Glomerular visceral epithelial cell (primary cell): ENCODE measurements around the gene CCT3.
"Not testable (repeated sequence)": the region's sequence is repeated elsewhere in the genome, so short reads cannot be mapped to it uniquely, and the experiment has no call there.

Source experiments
- DNase-seq: peaks from one replicate; pipeline ENCODE4 v3.0.0-alpha.2; 2016; ENCODE audit errors: extremely low spot score

Gene CCT3

DNA sequence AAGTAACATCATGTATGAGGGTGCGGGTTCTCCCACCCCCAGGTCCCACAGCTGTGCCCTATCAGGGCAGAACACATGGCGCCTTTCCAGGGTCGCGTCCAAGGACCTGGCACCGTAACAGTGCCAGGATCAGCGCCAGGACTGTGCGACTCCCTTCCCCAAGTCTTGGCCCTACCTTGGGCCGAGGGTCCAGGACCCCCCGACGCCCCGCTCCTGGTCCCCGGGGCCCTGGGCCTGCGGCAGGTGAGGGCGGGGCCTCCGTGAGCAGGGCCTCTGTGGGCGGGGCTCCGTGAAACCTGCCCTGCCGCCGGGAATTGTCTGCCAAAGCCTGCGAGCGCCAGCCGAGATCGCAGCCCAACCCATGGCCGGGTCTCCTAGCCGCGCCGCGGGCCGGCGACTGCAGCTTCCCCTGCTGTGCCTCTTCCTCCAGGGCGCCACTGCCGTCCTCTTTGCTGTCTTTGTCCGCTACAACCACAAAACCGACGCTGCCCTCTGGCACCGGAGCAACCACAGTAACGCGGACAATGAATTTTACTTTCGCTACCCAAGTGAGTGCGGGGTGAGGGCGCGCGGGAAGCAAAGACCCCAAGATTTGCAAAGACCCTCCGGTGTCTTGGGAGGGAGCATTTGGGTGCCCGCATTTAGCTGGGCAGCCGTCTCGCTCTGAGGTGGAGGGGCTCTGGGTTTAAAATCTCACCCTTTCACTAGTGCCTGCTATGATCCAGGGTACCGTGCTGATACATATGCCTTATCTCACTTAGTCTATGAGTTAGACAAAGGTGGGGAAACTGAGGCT, 31.0 kb upstream of the CCT3 start, which contains the start of gene RHBG:
TSS of gene RHBG (plus strand) at position 323 of the 796 bp plus-strand sequence. CDS start at position 362, 39 bp downstream.
- DNase-seq = no peak

- no peak for DNase-seq
Observed at GRCh38 chr1:156368157-156368658, 30.1 kb upstream of the CCT3 start.

- no peak for DNase-seq
Observed at GRCh38 chr1:156367383-156368156, 29.5 kb upstream of the CCT3 start.

GRCh38 chr1:156366378-156367166, 28.5 kb upstream of the CCT3 start:
- no peak for DNase-seq

DNA sequence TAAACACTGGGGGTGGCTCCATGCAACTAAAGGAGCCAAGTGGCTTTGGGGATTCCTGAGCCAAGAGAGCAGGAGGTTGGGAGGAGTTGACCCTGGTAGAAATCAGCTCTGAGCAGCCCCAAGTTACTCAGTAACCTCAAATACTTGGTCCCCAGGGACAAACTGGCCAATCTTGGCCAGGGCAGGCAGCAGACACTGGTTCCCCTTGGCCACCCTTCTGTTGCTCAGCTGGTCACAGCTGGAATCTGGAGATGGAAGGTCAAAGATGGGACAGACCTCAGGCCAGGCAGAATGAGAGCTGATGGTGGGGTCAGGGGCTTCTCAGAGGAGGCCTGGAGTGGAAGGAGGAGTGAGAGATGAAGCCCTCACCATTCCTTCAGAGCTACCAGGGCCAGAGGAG, 27.7 kb upstream of the CCT3 start:
- no peak for DNase-seq

- DNase-seq = no peak
Observed at GRCh38 chr1:156360534-156360933, 22.4 kb upstream of the CCT3 start.

DNA sequence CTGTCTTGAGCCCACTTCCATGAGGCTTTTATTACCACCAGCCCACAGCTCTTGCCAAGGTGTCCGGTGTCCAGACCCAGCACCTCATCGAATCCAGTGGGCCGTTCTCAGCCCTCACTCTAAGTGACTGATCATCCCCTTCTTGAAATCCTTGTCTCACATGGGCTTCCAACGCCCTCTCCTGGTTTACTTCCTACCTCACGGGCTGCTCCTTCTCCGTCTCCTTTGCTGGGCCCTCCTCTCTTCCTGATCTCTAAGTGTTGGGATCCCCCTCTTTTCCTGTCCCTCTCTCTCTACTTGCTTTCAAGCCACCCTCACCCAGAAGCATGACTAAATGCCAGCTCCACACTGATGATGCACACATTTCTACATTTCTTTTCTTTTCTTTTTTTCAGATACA, 21.9 kb upstream of the CCT3 start:
- DNase-seq = peak; percentile 15

DNA sequence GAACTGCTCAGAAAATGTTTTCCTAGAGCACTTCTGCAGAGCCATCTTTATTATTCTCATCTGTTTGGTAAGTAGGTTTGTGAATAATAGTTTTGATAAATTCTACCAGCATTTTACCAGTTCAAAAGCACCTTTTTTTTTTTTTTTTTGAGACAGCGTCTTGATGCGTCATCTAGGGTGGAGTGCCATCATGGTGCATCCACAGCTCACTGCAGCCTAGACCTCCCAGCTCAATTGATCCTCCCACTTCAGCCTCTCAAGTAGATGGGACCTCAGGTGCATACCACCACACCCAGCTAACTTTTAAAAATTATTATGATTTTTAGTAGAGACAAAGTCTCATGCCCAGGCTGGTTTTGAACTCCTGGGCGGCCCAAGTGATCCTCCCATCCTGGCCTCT, 21.2 kb upstream of the CCT3 start:
- no peak for DNase-seq

GRCh38 chr1:156358641-156359040, 20.5 kb upstream of the CCT3 start:
- no peak for DNase-seq

DNA sequence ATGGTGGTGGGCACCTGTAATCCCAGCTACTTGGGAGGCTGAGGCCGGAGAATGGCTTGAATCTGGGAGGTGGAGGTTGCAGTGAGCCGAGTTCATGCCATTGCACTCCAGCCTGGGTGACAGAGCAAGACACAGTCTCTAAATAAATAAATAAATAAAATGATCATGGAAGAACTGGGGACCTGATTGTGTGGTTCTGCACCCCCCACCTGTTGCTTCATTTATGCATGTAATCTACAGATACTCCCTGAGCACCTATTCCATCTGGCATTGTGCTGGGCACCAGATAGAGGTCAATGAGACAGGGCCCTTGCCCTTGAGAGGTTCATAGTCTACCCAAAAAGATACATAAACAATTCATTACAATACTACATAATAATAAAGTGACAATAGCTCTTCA, 19.9 kb upstream of the CCT3 start:
- no peak for DNase-seq

DNA sequence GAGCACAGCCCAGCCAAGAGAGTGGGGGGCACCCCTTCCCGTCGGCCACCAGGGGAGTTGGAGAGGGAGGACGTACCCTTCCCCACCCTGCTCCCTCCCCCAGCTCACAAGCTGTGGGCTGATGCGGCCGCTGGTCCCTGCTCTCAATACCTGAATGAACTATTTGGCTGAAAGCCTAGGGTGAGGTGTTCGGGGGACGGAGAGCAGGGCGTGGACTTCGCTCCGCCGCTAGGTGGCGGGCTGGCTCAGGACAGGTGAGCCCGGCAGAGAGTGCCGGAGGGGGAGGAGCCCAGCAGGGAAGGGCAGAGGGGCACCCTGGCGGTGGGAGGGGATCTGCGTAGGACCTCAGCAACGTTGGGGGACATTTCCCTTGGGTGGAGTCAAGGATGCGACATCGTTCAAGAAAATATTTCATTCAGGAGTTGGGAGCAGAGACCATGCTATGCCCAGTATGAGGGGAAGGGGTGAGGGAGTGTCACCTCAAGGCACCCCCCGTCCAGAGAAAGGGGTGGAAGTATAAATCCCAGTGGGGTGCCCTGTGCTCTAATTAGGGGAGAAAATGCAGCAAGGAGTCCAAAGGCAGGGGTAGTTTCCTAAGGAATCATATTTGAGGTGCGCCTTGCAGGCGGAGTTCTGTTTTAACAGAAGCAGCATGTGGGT, 18.9 kb upstream of the CCT3 start:
- DNase-seq = peak; percentile 43

DNA sequence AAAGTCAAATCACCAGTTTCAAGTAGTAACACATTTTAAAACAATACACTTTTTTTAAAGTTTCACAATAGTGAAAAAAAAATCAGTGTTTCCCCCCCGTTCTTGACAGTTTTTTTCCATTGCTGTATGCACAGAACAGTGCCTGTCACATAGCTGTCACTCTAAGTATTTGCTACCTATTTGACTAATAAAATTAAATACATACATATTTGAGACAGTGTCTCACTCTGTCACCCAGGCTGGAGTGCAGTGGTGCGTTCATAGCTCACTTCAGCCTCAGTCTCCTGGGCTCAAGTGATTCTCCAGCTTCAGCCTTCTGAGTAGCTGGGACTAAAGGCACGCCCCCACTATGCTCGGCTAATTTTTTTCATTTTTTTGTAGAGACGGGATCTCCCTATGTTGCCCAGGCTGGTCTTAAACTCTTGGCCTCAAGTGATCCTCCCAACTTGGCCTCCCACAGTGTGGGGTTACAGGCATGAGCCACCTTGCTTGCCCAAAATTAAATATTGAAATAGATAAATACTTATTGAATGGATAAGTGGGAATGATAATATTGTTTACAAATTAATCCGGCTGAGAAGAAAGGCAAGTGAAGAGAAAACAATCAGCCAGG, 18.3 kb upstream of the CCT3 start:
- DNase-seq = no peak

GRCh38 chr1:156352481-156352880, 14.4 kb upstream of the CCT3 start:
- DNase-seq = not testable (repeated sequence)

DNA sequence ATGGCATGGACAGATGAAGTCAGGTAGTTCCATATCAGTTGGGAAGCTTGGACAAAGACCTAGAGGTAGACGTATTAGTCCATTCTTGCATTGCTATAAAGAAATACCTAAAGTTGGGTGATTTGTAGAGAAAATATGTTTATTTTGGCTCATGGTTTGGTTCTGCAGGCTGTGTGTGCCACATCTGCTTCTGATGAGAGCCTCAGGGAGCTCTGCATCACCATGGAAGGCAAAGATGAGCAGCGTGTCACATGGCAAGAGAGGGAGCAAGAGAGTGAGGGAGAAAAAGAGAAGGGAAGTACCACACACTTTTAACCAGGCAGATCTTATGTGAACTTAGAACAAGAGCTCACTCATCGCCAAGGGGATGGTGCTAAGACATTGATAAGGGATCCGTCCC, 9.2 kb upstream of the CCT3 start:
- DNase-seq = no peak

DNA sequence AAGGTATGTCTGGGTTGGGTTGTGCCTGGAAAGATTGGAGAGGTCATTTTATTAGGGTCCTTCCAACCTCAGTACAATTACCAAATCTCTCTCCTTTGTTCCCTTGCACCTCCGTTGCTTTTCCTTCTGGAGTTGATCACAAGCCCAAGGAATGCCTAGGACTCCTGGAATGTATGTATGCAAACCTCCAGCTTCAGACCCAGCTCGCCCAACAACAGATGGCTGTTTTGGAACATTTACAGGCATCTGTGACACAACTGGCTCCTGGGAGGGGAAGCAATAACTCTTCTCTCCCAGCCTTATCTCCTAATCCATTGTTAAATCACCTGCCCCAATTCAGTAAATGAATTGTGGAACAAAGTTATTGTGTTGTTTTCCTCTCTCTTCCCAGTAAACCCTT, 8.5 kb upstream of the CCT3 start:
- DNase-seq = no peak

GRCh38 chr1:156346035-156346434, 7.9 kb upstream of the CCT3 start:
- DNase-seq = not testable (repeated sequence)

GRCh38 chr1:156344409-156344808, 6.3 kb upstream of the CCT3 start:
- DNase-seq = no peak

GRCh38 chr1:156342166-156342955, 4.3 kb upstream of the CCT3 start:
- peak; percentile 15 for DNase-seq

- no peak for DNase-seq
Observed at GRCh38 chr1:156337888-156338179, 258 bp downstream of the CCT3 start.

DNA sequence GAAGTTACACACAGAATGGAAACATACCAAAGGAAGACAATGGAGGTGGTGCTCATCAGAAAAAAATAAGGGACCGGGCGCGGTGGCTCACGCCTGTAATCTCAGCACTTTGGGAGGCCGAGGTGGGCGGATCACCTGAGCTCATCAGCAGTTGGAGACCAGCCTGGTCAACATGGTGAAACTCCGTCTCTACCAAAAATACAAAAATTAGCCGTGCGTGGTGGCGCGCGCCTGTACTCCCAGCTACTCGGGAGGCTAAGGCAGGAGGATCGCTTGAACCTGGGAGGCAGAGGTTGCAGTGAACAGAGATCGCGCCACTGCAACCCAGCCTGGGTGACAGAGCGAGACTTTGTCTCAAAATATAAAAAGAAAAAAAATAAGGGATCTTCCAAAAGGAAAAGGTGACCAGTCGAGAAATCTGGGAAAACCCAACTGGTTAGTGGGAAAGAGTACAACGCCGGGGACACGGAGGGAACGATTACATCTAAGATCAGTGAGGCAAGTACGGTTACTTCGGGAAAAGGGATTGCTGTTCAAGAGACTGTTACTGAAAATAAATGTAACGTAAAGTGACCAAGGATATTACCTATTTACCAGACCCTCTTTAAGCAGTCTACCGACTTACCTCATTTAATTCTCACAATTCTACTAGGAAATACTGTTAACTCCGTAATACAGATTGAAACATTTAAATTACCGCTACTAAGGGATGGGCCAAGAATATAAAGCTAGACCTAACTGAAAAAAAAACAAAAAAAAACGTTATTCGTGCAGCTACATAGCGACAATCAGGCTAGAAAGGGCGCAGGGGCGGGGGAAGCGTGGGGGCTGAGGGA, 822 bp downstream of the CCT3 start:
- DNase-seq = no peak
